Body of pancreas (tissue), 4 donors: ENCODE data around the gene MKX. TPM values are rescaled to one million over a fixed set of nuclear protein-coding genes. Genes with fewer than 3 reads are reported as not detected.
A peak's percentile ranks its signal among the peaks of the same experiment; 100 is the strongest.

Experiments used
- ATAC-seq: fragments of 150-250 bp; one replicate; pipeline ENCODE4 v1.9.1; 2016
- DNase-seq, 4 donors: peaks; one replicate each; pipeline ENCODE4 v3.0.0-alpha.2; 2019
- H3K27ac ChIP-seq, 4 donors: fragments of 200-600 bp; sonication (generic); 1 replicate in 3 of 4; 2 replicates in 1 of 4; pipeline versions ENCODE4 v1.5.1 to v1.6.1; 2016 to 2019; ENCODE audit warnings: mild to moderate bottlenecking in 1 of 4, mixed read lengths in 1 of 4, moderate library complexity in 1 of 4
- H3K27me3 ChIP-seq, 2 donors: fragments of 200-600 bp; sonication (generic); one replicate each; pipeline ENCODE4 v1.6.0; 2016; ENCODE audit warnings: mild to moderate bottlenecking in 1 of 2
- H3K36me3 ChIP-seq, 2 donors: fragments of 200-600 bp; sonication (generic); replicated peaks in 1 of 2; 2 replicates each; pipeline ENCODE4 v1.5.1; 2016; ENCODE audit warnings: low read depth in 2 of 2; ENCODE audit not compliant: insufficient read depth in 1 of 2
- H3K4me1 ChIP-seq: fragments of 200-600 bp; sonication (generic); one replicate; pipeline ENCODE4 v1.6.0; 2016
- H3K4me3 ChIP-seq, 2 donors: fragments of 200-600 bp; sonication (generic); 1 replicate in 1 of 2; 2 replicates in 1 of 2; pipeline ENCODE4 v1.5.1; 2016 to 2019
- H3K9me3 ChIP-seq, 3 donors: fragments of 200-600 bp; sonication (generic); 1 replicate in 2 of 3; 2 replicates in 1 of 3; pipeline ENCODE4 v1.5.1; 2016
- CTCF ChIP-seq, 7 experiments: fragments of 450-650 bp in 4 of 7; fragments of 200-600 bp in 3 of 7; sonication (generic) in 3 of 7; IDR thresholded peaks; one replicate each; pipeline ENCODE4 v1.5.1; 2016 to 2019; ENCODE audit warnings: antibody characterized with exemption in 7 of 7
- POLR2A ChIP-seq, 3 donors: fragments of 450-650 bp; IDR thresholded peaks; one replicate each; pipeline ENCODE4 v1.6.1; 2016; ENCODE audit warnings: antibody characterized with exemption in 3 of 3, mild to moderate bottlenecking in 2 of 3
- WGBS, 2 donors: methylation state at CpG; one replicate each; pipeline ENCODE4 v1.1.5; 2017; 5-methylcytosine and 5-hydroxymethylcytosine counted together
- intact Hi-C: fragments of 100-400 bp; cut with DNase I; formaldehyde crosslinking; loops from one replicate; pipeline ENCODE4 v1.15.1; 2023
- total RNA-seq, 2 donors: library from RNA; depleted of rRNA; stranded (reverse); fragments of >200 nt; gene quantifications; one replicate each; pipeline ENCODE4 v1.1.0, GENCODE V29; 2016

Gene MKX
- total RNA-seq, 2 donors from 2014 or later = 0.33 to 1.6 TPM

GRCh38 chr10:27783660-27784059, 38.0 kb upstream of the MKX start:
- intact Hi-C loops = loop anchor here (10.0 kb wide), 1 partner anchor 221 kb away; no protein-coding TSS in a partner anchor
- Histone ChIP-seq H3K9me3 (no peaks in the 10 kb centered on the region), H3K4me1 (no peaks in the 10 kb centered on the region), H3K36me3 (no peaks in the 10 kb centered on the region), H3K27ac (no peak overlapping the region), H3K27me3 (no peaks in the 10 kb centered on the region), H3K4me3 (no peak overlapping the region)
- peak in 3 of 4 donors; percentile 21 to 33 (median 27) for DNase-seq
- 13 to 20% methylated on average over 1 of the region's 1 CpG for WGBS, 2 donors
- no peak for ATAC-seq
- TF ChIP-seq POLR2A (IDR thresholded peaks at IDR 0.05) = no peak
- peak in 3 of 7 experiments; percentile 19 to 55 (median 31) for TF ChIP-seq CTCF (IDR thresholded peaks at IDR 0.05)

- Histone ChIP-seq H3K27me3 (no peaks in the 10 kb centered on the region), H3K4me1 (peaks cover 4% of the 10 kb centered on the region), H3K27ac (no peak overlapping the region), H3K4me3 (no peak overlapping the region), H3K36me3 (no peaks in the 10 kb centered on the region), H3K9me3 (no peaks in the 10 kb centered on the region)
- TF ChIP-seq POLR2A (IDR thresholded peaks at IDR 0.05) (no peak), CTCF (IDR thresholded peaks at IDR 0.05) (no peak)
- intact Hi-C loops = loop anchor here (10.0 kb wide), 1 partner anchor 225 kb away; no protein-coding TSS in a partner anchor
- DNase-seq = no peak
- ATAC-seq = no peak
- WGBS, 2 donors = 68 to 73% methylated on average over 9 of the region's 9 CpGs
Measured at GRCh38 chr10:27779462-27780015, 33.9 kb upstream of the MKX start.

GRCh38 chr10:27774831-27775230, 29.2 kb upstream of the MKX start:
- ATAC-seq (no peak), DNase-seq (no peak)
- H3K27me3 ChIP-seq = no peaks in the 10 kb centered on the region
- no peak overlapping the region for H3K4me3 ChIP-seq
- no peak overlapping the region for H3K27ac ChIP-seq
- WGBS, 2 donors = 33 to 36% methylated on average over 2 of the region's 2 CpGs
- peaks cover 4% of the 10 kb centered on the region for H3K4me1 ChIP-seq
- intact Hi-C loops = no loop called here
- no peak for TF ChIP-seq CTCF (IDR thresholded peaks at IDR 0.05)
- no peak for TF ChIP-seq POLR2A (IDR thresholded peaks at IDR 0.05)
- no peaks in the 10 kb centered on the region for H3K9me3 ChIP-seq
- no peaks in the 10 kb centered on the region for H3K36me3 ChIP-seq

GRCh38 chr10:27771231-27771630, 25.6 kb upstream of the MKX start:
- H3K36me3 ChIP-seq = no peaks in the 10 kb centered on the region
- H3K27me3 ChIP-seq = no peaks in the 10 kb centered on the region
- no peak for DNase-seq
- intact Hi-C loops = no loop called here
- no peaks in the 10 kb centered on the region for H3K4me1 ChIP-seq
- 44 to 60% methylated on average over 4 of the region's 4 CpGs for whole genome bisulfite sequencing, 2 donors
- H3K4me3 ChIP-seq = no peak overlapping the region
- ATAC-seq = no peak
- no peak overlapping the region for H3K27ac ChIP-seq
- no peak for TF ChIP-seq POLR2A (IDR thresholded peaks at IDR 0.05)
- no peaks in the 10 kb centered on the region for H3K9me3 ChIP-seq

- DNase-seq (no peak), ATAC-seq (no peak)
- Histone ChIP-seq H3K27me3 (no peaks in the 10 kb centered on the region), H3K4me1 (no peaks in the 10 kb centered on the region), H3K27ac (no peak overlapping the region), H3K9me3 (no peaks in the 10 kb centered on the region), H3K4me3 (no peak overlapping the region), H3K36me3 (no peaks in the 10 kb centered on the region)
- intact Hi-C loops = no loop called here
- TF ChIP-seq CTCF (IDR thresholded peaks at IDR 0.05) = no peak
- TF ChIP-seq POLR2A (IDR thresholded peaks at IDR 0.05) = no peak
- WGBS, 2 donors = 74 to 100% methylated on average over 1 to 2 of the region's 2 CpGs
Measured at GRCh38 chr10:27770181-27770580, 24.6 kb upstream of the MKX start.
